WTC11 (cell line): ENCODE measurements around the gene TEX12. TPM values are rescaled to one million over a fixed set of nuclear protein-coding genes. Genes with fewer than 3 reads are reported as not detected.

Experiments used
- ATAC-seq: fragments of 200-7000 bp; cut with Tn5 transposase; 2 replicates; pipeline ENCODE4 v1.10.0; 2021; ENCODE audit warnings: mild to moderate bottlenecking, moderate library complexity
- CTCF ChIA-PET: fragments of 300-600 bp; sonication (Branson Sonifier 250); formaldehyde crosslinking; loops from one replicate; lab custom pipeline; 2021; ENCODE audit warnings: antibody characterized with exemption; lab: Charles Lee
- POLR2A ChIA-PET: fragments of 350-600 bp; sonication (Branson Sonifier 250); formaldehyde crosslinking; loops from one replicate; lab custom pipeline; 2021; ENCODE audit warnings: antibody characterized with exemption; lab: Charles Lee
- DNase-seq: peaks from one replicate; pipeline ENCODE4 v3.0.0; 2021; ENCODE audit warnings: low spot score
- H3K27ac Mint-ChIP-seq: 2 replicates; pipeline ENCODE4 v1.8.0; 2021; ENCODE audit warnings: mixed read lengths
- H3K27me3 Mint-ChIP-seq: 2 replicates; pipeline ENCODE4 v1.8.0; 2021; ENCODE audit warnings: low read depth, mild to moderate bottlenecking, moderate library complexity, mixed read lengths
- H3K36me3 Mint-ChIP-seq: 2 replicates; pipeline ENCODE4 v1.8.0; 2021; ENCODE audit warnings: mixed read lengths
- H3K4me1 Mint-ChIP-seq: 2 replicates; pipeline ENCODE4 v1.8.0; 2022; ENCODE audit warnings: mixed read lengths
- H3K4me3 Mint-ChIP-seq: 2 replicates; pipeline ENCODE4 v1.8.0; 2021; ENCODE audit warnings: mild to moderate bottlenecking, moderate library complexity, mixed read lengths
- H3K9me3 Mint-ChIP-seq: 2 replicates; pipeline ENCODE4 v1.8.0; 2021; ENCODE audit warnings: mixed read lengths
- CREB1 ChIP-seq: sonication (generic); formaldehyde crosslinking; IDR thresholded peaks from 2 replicates; pipeline ENCODE4 v1.8.0; 2023; ENCODE audit warnings: mild to moderate bottlenecking, missing genetic modification reagents
- ELF4 ChIP-seq: sonication (generic); formaldehyde crosslinking; IDR thresholded peaks from 2 replicates; pipeline ENCODE4 v1.8.1; 2022; ENCODE audit warnings: low read depth, mild to moderate bottlenecking, moderate library complexity, missing genetic modification reagents
- EMX1 ChIP-seq: fragments of 250-450 bp; sonication (Bioruptor Pico); IDR thresholded peaks from 2 replicates; pipeline ENCODE4 v1.8.0; 2021; ENCODE audit warnings: mild to moderate bottlenecking
- ESRRA ChIP-seq: sonication (generic); formaldehyde crosslinking; IDR thresholded peaks from 2 replicates; pipeline ENCODE4 v1.8.1; 2022; ENCODE audit warnings: mild to moderate bottlenecking, missing genetic modification reagents, borderline replicate concordance
- FOXJ3 ChIP-seq: sonication (generic); formaldehyde crosslinking; IDR thresholded peaks from 2 replicates; pipeline ENCODE4 v1.9.0; 2021; ENCODE audit warnings: missing genetic modification reagents, mild to moderate bottlenecking, borderline replicate concordance
- GRHL2 ChIP-seq: fragments of 250-450 bp; sonication (Bioruptor Pico); IDR thresholded peaks from 2 replicates; pipeline ENCODE4 v1.8.0; 2022; ENCODE audit warnings: mild to moderate bottlenecking, moderate library complexity; ENCODE audit not compliant: insufficient replicate concordance, severe bottlenecking
- NFATC4 ChIP-seq: fragments of 250-450 bp; sonication (Bioruptor Pico); IDR thresholded peaks from 2 replicates; pipeline ENCODE4 v1.9.0; 2021; ENCODE audit warnings: mild to moderate bottlenecking
- RELA ChIP-seq: sonication (generic); formaldehyde crosslinking; IDR thresholded peaks from 2 replicates; pipeline ENCODE4 v1.8.1; 2022; ENCODE audit warnings: missing genetic modification reagents, mild to moderate bottlenecking, borderline replicate concordance
- ZNF232 ChIP-seq: sonication (generic); formaldehyde crosslinking; IDR thresholded peaks from 2 replicates; pipeline ENCODE4 v1.8.0; 2022; ENCODE audit warnings: mild to moderate bottlenecking, missing genetic modification reagents
- ZNF416 ChIP-seq: fragments of 250-450 bp; sonication (Bioruptor Pico); IDR thresholded peaks from 2 replicates; pipeline ENCODE4 v1.9.0; 2021; ENCODE audit warnings: mild to moderate bottlenecking, inconsistent platforms
- ZNF671 ChIP-seq: fragments of 250-450 bp; sonication (Bioruptor Pico); IDR thresholded peaks from 2 replicates; pipeline ENCODE4 v1.8.0; 2021; ENCODE audit warnings: mild to moderate bottlenecking
- total RNA-seq: library from RNA; stranded (reverse); gene quantifications from 3 replicates; pipeline ENCODE4 v1.2.3, GENCODE V29; 2021
- TF ChIP-seq, protein P1 (sequence below): sonication (generic); formaldehyde crosslinking; IDR thresholded peaks from 2 replicates; pipeline ENCODE4 v1.8.0; 2022; ENCODE audit warnings: mild to moderate bottlenecking, missing genetic modification reagents
- TF ChIP-seq, protein P2 (sequence below): sonication (generic); formaldehyde crosslinking; IDR thresholded peaks from 2 replicates; pipeline ENCODE4 v1.8.1; 2023; ENCODE audit warnings: mild to moderate bottlenecking, missing genetic modification reagents
- TF ChIP-seq, protein P3 (sequence below): sonication (generic); formaldehyde crosslinking; IDR thresholded peaks from 2 replicates; pipeline ENCODE4 v1.8.1; 2023; ENCODE audit warnings: mild to moderate bottlenecking, missing genetic modification reagents, moderate library complexity
- TF ChIP-seq, protein P4 (sequence below): fragments of 250-450 bp; sonication (Bioruptor Pico); IDR thresholded peaks from 2 replicates; pipeline ENCODE4 v1.9.0; 2021; ENCODE audit warnings: mild to moderate bottlenecking, borderline replicate concordance
- TF ChIP-seq, protein P5 (sequence below): sonication (generic); formaldehyde crosslinking; IDR thresholded peaks from 2 replicates; pipeline ENCODE4 v1.8.0; 2023; ENCODE audit warnings: missing genetic modification reagents
- TF ChIP-seq, protein P6 (sequence below): fragments of 250-450 bp; sonication (Bioruptor Pico); IDR thresholded peaks from 2 replicates; pipeline ENCODE4 v1.9.0; 2021; ENCODE audit warnings: moderate library complexity, mild to moderate bottlenecking, inconsistent platforms, borderline replicate concordance
- TF ChIP-seq, protein P7 (sequence below): sonication (generic); formaldehyde crosslinking; IDR thresholded peaks from 2 replicates; pipeline ENCODE4 v1.8.0; 2022; ENCODE audit warnings: mild to moderate bottlenecking, missing genetic modification reagents

Gene TEX12
- total RNA-seq, 1 experiment from 2014 or later, result not detected

DNA sequence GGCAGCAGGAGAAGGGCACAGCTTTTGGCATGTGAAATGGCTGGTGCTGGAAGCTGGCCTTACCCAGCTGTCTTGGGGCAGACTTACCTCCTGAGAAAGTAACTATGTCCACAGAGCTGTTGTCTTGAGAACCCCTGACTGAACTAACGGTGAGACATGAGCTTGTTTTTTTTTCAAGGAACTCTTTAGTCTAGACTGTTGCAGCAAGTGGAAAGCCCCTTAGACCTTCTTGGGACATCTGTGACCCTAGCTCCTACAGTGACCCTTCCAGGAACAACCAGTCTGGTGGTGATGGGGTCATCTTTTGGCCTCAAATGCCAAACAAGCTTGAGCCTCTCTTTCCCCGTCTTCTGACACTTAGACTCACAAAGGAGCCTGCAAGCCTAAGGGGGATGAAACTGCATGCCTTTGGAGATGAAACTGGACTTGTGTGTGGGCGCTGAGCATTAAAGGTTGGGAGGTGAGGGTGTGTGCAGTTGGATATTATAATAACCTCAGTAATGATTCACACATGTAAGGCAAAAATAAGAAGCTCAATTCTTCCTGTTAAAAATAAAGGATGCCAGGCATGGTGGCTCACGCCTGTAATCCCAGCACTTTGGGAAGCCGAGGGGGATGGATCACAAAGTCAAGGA is 45.1 kb upstream of the TEX12 start:
- Mint-ChIP-seq H3K4me1 (no peaks in the 10 kb centered on the region), H3K27me3 (no peaks in the 10 kb centered on the region), H3K36me3 (no peaks in the 10 kb centered on the region), H3K9me3 (peaks cover 6% of the 10 kb centered on the region; the same call in 1 of the 2 replicates), H3K4me3 (no peak overlapping the region), H3K27ac (no peak overlapping the region)
- ChIA-PET CTCF (interaction anchor here (0.8 to 2.0 kb wide), 5 partner anchors 8 to 22 kb away, joined by 3 to 18 read pairs (median 4); no protein-coding TSS in a partner anchor), POLR2A (interaction anchor here (0.6 to 0.9 kb wide), 2 partner anchors 38 to 98 kb away, joined by 3 to 4 read pairs; no protein-coding TSS in a partner anchor)
- no peak for ATAC-seq
- no peak for TF ChIP-seq EMX1
- TF ChIP-seq, protein P1, sequence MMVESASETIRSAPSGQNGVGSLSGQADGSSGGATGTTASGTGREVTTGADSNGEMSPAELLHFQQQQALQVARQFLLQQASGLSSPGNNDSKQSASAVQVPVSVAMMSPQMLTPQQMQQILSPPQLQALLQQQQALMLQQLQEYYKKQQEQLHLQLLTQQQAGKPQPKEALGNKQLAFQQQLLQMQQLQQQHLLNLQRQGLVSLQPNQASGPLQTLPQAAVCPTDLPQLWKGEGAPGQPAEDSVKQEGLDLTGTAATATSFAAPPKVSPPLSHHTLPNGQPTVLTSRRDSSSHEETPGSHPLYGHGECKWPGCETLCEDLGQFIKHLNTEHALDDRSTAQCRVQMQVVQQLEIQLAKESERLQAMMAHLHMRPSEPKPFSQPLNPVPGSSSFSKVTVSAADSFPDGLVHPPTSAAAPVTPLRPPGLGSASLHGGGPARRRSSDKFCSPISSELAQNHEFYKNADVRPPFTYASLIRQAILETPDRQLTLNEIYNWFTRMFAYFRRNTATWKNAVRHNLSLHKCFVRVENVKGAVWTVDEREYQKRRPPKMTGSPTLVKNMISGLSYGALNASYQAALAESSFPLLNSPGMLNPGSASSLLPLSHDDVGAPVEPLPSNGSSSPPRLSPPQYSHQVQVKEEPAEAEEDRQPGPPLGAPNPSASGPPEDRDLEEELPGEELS (CRISPR knock-in tag), result no peak
- no peak for TF ChIP-seq ZNF671 (CRISPR knock-in tag)
- TF ChIP-seq, protein P2, sequence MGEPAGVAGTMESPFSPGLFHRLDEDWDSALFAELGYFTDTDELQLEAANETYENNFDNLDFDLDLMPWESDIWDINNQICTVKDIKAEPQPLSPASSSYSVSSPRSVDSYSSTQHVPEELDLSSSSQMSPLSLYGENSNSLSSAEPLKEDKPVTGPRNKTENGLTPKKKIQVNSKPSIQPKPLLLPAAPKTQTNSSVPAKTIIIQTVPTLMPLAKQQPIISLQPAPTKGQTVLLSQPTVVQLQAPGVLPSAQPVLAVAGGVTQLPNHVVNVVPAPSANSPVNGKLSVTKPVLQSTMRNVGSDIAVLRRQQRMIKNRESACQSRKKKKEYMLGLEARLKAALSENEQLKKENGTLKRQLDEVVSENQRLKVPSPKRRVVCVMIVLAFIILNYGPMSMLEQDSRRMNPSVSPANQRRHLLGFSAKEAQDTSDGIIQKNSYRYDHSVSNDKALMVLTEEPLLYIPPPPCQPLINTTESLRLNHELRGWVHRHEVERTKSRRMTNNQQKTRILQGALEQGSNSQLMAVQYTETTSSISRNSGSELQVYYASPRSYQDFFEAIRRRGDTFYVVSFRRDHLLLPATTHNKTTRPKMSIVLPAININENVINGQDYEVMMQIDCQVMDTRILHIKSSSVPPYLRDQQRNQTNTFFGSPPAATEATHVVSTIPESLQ (CRISPR knock-in tag), result no peak
- no peak for TF ChIP-seq ZNF416
- no peak for TF ChIP-seq GRHL2 (CRISPR knock-in tag)
- DNase-seq, result no peak

DNA sequence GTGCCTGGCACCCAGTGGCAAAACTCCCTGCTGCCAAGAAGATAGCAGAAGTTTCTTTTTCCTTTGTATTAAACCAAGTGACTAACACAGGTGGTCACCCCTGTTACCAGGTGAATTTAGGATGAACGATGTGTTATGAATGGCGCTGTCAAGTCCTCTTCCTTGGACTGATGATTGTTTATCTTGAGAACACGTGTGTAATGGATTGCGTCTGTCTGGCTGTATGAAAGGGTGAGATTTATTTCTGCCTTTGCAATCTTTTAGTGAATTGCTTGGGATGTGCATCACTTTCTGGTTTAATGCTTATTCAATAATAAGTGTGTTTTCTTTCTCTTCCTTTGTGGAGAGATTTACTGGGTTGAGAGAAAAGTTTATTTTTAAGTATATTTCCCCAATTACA is 44.0 kb upstream of the TEX12 start:
- POLR2A ChIA-PET, result interaction anchor here (0.6 kb wide), 1 partner anchor 97 kb away, joined by 3 read pairs; no protein-coding TSS in a partner anchor
- H3K9me3 Mint-ChIP-seq, result peaks cover 6% of the 10 kb centered on the region; the same call in 1 of the 2 replicates
- no peak for ATAC-seq
- H3K4me1 Mint-ChIP-seq, result no peaks in the 10 kb centered on the region
- H3K4me3 Mint-ChIP-seq, result no peak overlapping the region
- no peak for TF ChIP-seq ESRRA (CRISPR knock-in tag)
- no peak for TF ChIP-seq EMX1
- no peak for TF ChIP-seq RELA (CRISPR knock-in tag)
- no peak for TF ChIP-seq NFATC4 (CRISPR knock-in tag)
- TF ChIP-seq ELF4, result no peak
- TF ChIP-seq FOXJ3, result no peak
- TF ChIP-seq, protein P3, sequence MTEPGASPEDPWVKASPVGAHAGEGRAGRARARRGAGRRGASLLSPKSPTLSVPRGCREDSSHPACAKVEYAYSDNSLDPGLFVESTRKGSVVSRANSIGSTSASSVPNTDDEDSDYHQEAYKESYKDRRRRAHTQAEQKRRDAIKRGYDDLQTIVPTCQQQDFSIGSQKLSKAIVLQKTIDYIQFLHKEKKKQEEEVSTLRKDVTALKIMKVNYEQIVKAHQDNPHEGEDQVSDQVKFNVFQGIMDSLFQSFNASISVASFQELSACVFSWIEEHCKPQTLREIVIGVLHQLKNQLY (CRISPR knock-in tag), result no peak
- TF ChIP-seq ZNF232 (CRISPR knock-in tag), result no peak
- no peak for TF ChIP-seq CREB1 (CRISPR knock-in tag)
- TF ChIP-seq, protein P4, sequence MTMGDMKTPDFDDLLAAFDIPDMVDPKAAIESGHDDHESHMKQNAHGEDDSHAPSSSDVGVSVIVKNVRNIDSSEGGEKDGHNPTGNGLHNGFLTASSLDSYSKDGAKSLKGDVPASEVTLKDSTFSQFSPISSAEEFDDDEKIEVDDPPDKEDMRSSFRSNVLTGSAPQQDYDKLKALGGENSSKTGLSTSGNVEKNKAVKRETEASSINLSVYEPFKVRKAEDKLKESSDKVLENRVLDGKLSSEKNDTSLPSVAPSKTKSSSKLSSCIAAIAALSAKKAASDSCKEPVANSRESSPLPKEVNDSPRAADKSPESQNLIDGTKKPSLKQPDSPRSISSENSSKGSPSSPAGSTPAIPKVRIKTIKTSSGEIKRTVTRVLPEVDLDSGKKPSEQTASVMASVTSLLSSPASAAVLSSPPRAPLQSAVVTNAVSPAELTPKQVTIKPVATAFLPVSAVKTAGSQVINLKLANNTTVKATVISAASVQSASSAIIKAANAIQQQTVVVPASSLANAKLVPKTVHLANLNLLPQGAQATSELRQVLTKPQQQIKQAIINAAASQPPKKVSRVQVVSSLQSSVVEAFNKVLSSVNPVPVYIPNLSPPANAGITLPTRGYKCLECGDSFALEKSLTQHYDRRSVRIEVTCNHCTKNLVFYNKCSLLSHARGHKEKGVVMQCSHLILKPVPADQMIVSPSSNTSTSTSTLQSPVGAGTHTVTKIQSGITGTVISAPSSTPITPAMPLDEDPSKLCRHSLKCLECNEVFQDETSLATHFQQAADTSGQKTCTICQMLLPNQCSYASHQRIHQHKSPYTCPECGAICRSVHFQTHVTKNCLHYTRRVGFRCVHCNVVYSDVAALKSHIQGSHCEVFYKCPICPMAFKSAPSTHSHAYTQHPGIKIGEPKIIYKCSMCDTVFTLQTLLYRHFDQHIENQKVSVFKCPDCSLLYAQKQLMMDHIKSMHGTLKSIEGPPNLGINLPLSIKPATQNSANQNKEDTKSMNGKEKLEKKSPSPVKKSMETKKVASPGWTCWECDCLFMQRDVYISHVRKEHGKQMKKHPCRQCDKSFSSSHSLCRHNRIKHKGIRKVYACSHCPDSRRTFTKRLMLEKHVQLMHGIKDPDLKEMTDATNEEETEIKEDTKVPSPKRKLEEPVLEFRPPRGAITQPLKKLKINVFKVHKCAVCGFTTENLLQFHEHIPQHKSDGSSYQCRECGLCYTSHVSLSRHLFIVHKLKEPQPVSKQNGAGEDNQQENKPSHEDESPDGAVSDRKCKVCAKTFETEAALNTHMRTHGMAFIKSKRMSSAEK (CRISPR knock-in tag), result no peak
- TF ChIP-seq, protein P5, sequence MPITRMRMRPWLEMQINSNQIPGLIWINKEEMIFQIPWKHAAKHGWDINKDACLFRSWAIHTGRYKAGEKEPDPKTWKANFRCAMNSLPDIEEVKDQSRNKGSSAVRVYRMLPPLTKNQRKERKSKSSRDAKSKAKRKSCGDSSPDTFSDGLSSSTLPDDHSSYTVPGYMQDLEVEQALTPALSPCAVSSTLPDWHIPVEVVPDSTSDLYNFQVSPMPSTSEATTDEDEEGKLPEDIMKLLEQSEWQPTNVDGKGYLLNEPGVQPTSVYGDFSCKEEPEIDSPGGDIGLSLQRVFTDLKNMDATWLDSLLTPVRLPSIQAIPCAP, result no peak
- TF ChIP-seq, protein P6, sequence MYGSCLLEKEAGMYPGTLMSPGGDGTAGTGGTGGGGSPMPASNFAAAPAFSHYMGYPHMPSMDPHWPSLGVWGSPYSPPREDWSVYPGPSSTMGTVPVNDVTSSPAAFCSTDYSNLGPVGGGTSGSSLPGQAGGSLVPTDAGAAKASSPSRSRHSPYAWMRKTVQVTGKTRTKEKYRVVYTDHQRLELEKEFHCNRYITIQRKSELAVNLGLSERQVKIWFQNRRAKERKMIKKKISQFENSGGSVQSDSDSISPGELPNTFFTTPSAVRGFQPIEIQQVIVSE (CRISPR knock-in tag), result no peak
- TF ChIP-seq, protein P7, sequence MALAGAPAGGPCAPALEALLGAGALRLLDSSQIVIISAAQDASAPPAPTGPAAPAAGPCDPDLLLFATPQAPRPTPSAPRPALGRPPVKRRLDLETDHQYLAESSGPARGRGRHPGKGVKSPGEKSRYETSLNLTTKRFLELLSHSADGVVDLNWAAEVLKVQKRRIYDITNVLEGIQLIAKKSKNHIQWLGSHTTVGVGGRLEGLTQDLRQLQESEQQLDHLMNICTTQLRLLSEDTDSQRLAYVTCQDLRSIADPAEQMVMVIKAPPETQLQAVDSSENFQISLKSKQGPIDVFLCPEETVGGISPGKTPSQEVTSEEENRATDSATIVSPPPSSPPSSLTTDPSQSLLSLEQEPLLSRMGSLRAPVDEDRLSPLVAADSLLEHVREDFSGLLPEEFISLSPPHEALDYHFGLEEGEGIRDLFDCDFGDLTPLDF (CRISPR knock-in tag), result no peak
- CTCF ChIA-PET, result interaction anchor here (1.5 to 2.0 kb wide), 4 partner anchors 9 to 21 kb away, joined by 3 to 18 read pairs (median 4); no protein-coding TSS in a partner anchor
- no peaks in the 10 kb centered on the region for H3K27me3 Mint-ChIP-seq
- DNase-seq, result no peak
- H3K36me3 Mint-ChIP-seq, result no peaks in the 10 kb centered on the region
- no peak overlapping the region; the same call in 1 of the 2 replicates for H3K27ac Mint-ChIP-seq
